PC-3 (cell line): ENCODE measurements around the gene GIGYF2. TPM values are rescaled to one million over a fixed set of nuclear protein-coding genes. Genes with fewer than 3 reads are reported as not detected.
A peak's percentile ranks its signal among the peaks of the same experiment; 100 is the strongest.

ENCODE experiments used
- ATAC-seq: fragments of 200-7000 bp; cut with Tn5 transposase; 2 replicates; pipeline ENCODE4 v1.9.1; 2020; ENCODE audit warnings: mild to moderate bottlenecking, moderate library complexity
- BruUV-seq: library from RNA; stranded (reverse); fragments of 400-500 nt; replicated peaks from 2 replicates; lab custom pipeline; 2021; lab: Mats Ljungman, UMichigan
- CTCF ChIA-PET: fragments of 300-600 bp; sonication (Branson Sonifier 250); formaldehyde crosslinking; loops from one replicate; lab custom pipeline; 2022; ENCODE audit warnings: antibody characterized with exemption; lab: Charles Lee
- POLR2A ChIA-PET: fragments of 300-600 bp; sonication (Branson Sonifier 250); formaldehyde crosslinking; loops from one replicate; lab custom pipeline; 2022; ENCODE audit warnings: antibody characterized with exemption; ENCODE audit not compliant: unreplicated experiment; lab: Charles Lee
- DNase-seq: peaks from one replicate; pipeline ENCODE4 v3.0.0-alpha.2; 2015
- H2AFZ ChIP-seq: fragments of 300-600 bp; sonication (generic); 2 replicates; pipeline ENCODE4 v1.6.0; 2016; ENCODE audit warnings: antibody characterized with exemption, low read length
- H3F3A ChIP-seq: fragments of 300-600 bp; sonication (generic); one replicate; pipeline ENCODE4 v1.6.0; 2017; ENCODE audit warnings: antibody characterized with exemption, low read length, control low read depth, mild to moderate bottlenecking; ENCODE audit not compliant: unreplicated experiment
- H3K27ac ChIP-seq: fragments of 300-600 bp; sonication (generic); 2 replicates; pipeline ENCODE4 v1.5.1; 2016; ENCODE audit warnings: mild to moderate bottlenecking, low read length
- H3K27me3 ChIP-seq: fragments of 300-600 bp; sonication (generic); 2 replicates; pipeline ENCODE4 v1.6.1; 2016; ENCODE audit warnings: low read length, mixed read lengths
- H3K36me3 ChIP-seq: fragments of 300-600 bp; sonication (generic); 2 replicates; pipeline ENCODE4 v1.6.1; 2016; ENCODE audit warnings: low read depth, mixed run types, low read length, mixed read lengths
- H3K4me1 ChIP-seq: fragments of 300-600 bp; sonication (generic); 2 replicates; pipeline ENCODE4 v1.5.1; 2016; ENCODE audit warnings: low read length; ENCODE audit not compliant: insufficient read depth
- H3K4me2 ChIP-seq: fragments of 300-600 bp; sonication (generic); 2 replicates; pipeline ENCODE4 v1.6.0; 2016; ENCODE audit warnings: low read length
- H3K4me3 ChIP-seq: fragments of 300-600 bp; sonication (generic); 2 replicates; pipeline ENCODE4 v1.5.1; 2016; ENCODE audit warnings: mild to moderate bottlenecking, low read length, mixed read lengths
- H3K79me2 ChIP-seq: fragments of 300-600 bp; sonication (generic); 2 replicates; pipeline ENCODE4 v1.6.1; 2017; ENCODE audit warnings: low read length, mixed read lengths
- H3K9ac ChIP-seq: fragments of 300-600 bp; sonication (generic); 2 replicates; pipeline ENCODE4 v1.6.0; 2016; ENCODE audit warnings: mild to moderate bottlenecking, low read length
- H3K9me2 ChIP-seq: fragments of 300-600 bp; sonication (generic); replicated peaks from 2 replicates; pipeline ENCODE4 v1.6.1; 2016; ENCODE audit warnings: mixed run types, low read length, mixed read lengths
- H3K9me3 ChIP-seq: fragments of 300-600 bp; sonication (generic); 2 replicates; pipeline ENCODE4 v1.6.1; 2016; ENCODE audit warnings: low read length, mixed read lengths
- H4K20me1 ChIP-seq: fragments of 300-600 bp; sonication (generic); 2 replicates; pipeline ENCODE4 v1.6.1; 2016; ENCODE audit warnings: low read length, mixed read lengths
- EZH2 ChIP-seq: fragments of 300-600 bp; sonication (generic); IDR thresholded peaks from one replicate; pipeline ENCODE4 v1.6.1; 2017; ENCODE audit warnings: antibody characterized with exemption, mild to moderate bottlenecking, low read length; ENCODE audit not compliant: unreplicated experiment
- EZH2phosphoT487 ChIP-seq: fragments of 300-600 bp; sonication (generic); IDR thresholded peaks from 2 replicates; pipeline ENCODE4 v1.6.1; 2018; ENCODE audit warnings: mild to moderate bottlenecking, antibody characterized with exemption, low read length, borderline replicate concordance
- intact Hi-C: fragments of 100-400 bp; cut with micrococcal nuclease; formaldehyde crosslinking; loops from 2 replicates; pipeline ENCODE4 v1.9.0; 2023
- total RNA-seq: library from RNA; depleted of rRNA; stranded (reverse); fragments of >200 nt; gene quantifications from 2 replicates; pipeline ENCODE4 v1.2.3, GENCODE V29; 2014
- TF ChIP-seq, protein P1 (sequence below): fragments of 300-600 bp; sonication (generic); conservative IDR thresholded peaks from 2 replicates; pipeline ENCODE4 v1.5.1; 2017; ENCODE audit warnings: antibody characterized with exemption, low read depth, mild to moderate bottlenecking, low read length

The GIGYF2 gene
- total RNA-seq, 1 experiment from 2014 or later, result 41.3 TPM

DNA sequence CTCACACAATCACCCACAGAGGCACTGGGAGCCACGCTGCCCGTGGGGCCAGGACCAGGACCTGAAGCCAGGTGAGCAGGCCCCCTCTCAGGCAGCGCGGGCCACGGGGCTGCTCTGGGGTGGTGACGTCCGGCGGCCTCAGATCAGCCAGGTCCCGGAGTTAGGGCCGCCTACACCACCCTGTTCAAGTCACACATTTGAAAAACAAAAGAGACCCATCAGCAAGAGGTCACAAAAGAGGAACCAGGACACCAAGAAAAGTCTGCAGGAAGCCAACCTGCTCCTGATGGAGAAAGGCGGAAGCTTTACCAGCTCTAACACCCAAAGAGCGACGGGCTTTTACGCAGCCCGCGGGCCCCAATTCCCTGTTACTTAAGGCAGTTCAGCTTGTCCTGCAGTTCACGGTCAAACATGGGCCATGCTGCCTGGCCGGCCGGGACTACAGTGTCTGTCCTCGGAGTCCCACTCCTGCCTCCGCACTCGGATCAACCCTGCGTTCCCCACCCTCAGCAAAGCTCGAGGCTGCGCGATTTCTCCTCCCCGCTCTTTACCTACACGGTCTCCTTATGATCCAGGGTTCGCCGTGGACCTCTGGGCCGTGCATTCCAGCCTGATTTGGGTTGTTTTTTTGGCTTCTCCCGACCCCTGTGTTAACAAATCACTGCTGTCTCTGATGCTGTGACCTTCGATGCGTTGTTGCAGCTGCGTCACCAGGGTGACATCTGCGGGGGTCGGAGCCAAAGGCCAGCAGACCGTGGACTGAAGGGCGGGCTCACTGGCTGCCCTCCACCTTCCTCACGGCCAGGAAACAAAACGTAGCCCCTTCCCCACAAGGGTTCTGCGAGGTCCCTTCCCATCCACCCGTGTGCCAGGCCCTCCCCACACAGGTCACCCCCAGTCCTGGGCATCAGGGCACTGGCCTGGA lies 203.9 kb downstream of the GIGYF2 start:
- DNase-seq (no peak), ATAC-seq (no peak)
- H3K4me1 ChIP-seq, result peaks cover 22% of the 10 kb centered on the region
- no peaks in the 10 kb centered on the region for H3K9me3 ChIP-seq
- no peak overlapping the region for H2AFZ ChIP-seq
- H3K27ac ChIP-seq, result peak overlapping the region; percentile 88
- H3K36me3 ChIP-seq, result 0 out of 2 replicates have a peak, but pooled peaks cover 6% of the 10 kb centered on the region
- H3F3A ChIP-seq, result no peaks in the 10 kb centered on the region
- BruUV-seq, result no TSS peak
- intact Hi-C loops, result no loop called here
- ChIA-PET CTCF (no interaction called here), POLR2A (interaction anchor here (0.6 kb wide), 1 partner anchor 55 kb away, joined by 12 read pairs; no protein-coding TSS in a partner anchor)
- peak overlapping the region; percentile 57 for H3K9ac ChIP-seq
- H3K4me2 ChIP-seq, result peak overlapping the region; percentile 72
- H4K20me1 ChIP-seq, result no peaks in the 10 kb centered on the region
- TF ChIP-seq, protein P1, sequence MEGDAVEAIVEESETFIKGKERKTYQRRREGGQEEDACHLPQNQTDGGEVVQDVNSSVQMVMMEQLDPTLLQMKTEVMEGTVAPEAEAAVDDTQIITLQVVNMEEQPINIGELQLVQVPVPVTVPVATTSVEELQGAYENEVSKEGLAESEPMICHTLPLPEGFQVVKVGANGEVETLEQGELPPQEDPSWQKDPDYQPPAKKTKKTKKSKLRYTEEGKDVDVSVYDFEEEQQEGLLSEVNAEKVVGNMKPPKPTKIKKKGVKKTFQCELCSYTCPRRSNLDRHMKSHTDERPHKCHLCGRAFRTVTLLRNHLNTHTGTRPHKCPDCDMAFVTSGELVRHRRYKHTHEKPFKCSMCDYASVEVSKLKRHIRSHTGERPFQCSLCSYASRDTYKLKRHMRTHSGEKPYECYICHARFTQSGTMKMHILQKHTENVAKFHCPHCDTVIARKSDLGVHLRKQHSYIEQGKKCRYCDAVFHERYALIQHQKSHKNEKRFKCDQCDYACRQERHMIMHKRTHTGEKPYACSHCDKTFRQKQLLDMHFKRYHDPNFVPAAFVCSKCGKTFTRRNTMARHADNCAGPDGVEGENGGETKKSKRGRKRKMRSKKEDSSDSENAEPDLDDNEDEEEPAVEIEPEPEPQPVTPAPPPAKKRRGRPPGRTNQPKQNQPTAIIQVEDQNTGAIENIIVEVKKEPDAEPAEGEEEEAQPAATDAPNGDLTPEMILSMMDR, result no peak
- no peak for TF ChIP-seq EZH2
- TF ChIP-seq EZH2phosphoT487, result no peak
- peaks cover 15% of the 10 kb centered on the region for H3K79me2 ChIP-seq
- H3K4me3 ChIP-seq, result peak overlapping the region; percentile 52; the same call in 1 of the 2 replicates
- H3K27me3 ChIP-seq, result no peaks in the 10 kb centered on the region
- H3K9me2 ChIP-seq, result no peaks in the 10 kb centered on the region

DNA sequence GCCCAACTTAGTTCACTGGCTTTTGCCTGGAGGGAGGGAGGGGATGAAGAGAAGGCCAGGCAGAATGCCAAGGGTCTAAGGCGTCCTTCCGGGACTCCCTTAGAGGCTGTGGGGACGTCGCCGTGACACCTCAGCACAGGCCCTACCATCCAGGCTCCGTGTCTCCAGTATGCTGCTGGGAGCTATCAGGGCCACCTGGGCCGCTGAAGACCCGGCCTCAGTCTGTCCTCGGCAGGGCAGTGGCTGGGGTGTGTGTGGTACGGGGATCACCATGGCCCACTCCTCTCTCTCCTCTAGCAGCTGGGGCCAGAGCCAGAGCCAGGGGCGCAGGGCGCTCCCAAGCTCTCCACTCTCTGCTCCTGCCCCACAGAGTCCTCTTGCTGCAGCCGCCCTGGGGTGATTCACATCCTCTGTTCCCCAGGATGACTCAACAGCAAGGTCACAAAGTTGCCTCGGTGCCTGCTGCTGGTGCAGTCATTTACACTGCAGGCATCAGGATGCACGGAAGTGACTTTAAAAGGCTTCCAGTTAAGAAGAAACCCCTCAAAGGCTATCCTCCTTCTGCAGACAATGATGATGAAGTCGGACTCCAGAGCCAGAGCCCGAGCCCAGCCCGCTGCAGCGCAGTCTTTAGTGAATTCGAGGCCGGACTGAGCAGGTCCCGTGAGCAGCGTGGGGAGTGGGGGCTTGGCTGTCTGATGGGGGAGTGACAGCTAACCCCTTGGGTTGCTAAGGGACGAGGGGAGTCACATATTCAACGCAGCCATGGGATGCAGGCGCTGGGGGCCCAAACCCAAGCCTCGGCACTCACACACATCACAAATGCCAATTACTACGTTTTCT lies 204.8 kb downstream of the GIGYF2 start:
- Histone ChIP-seq H2AFZ (0 out of 2 replicates have a peak overlapping the region, but pooled peaks have one; percentile 20), H3K9me3 (no peaks in the 10 kb centered on the region), H3K4me1 (peaks cover 22% of the 10 kb centered on the region), H3K9ac (peak overlapping the region; percentile 57), H4K20me1 (no peaks in the 10 kb centered on the region), H3K27ac (peak overlapping the region; percentile 88), H3K27me3 (no peaks in the 10 kb centered on the region), H3K4me3 (peak overlapping the region; percentile 52), H3F3A (no peaks in the 10 kb centered on the region), H3K9me2 (no peaks in the 10 kb centered on the region), H3K36me3 (0 out of 2 replicates have a peak, but pooled peaks cover 6% of the 10 kb centered on the region), H3K4me2 (peak overlapping the region; percentile 72), H3K79me2 (peaks cover 13% of the 10 kb centered on the region)
- TSS peak; percentile 77 for BruUV-seq
- intact Hi-C loops, result no loop called here
- CTCF ChIA-PET, result no interaction called here
- POLR2A ChIA-PET, result interaction anchor here (0.6 kb wide), 1 partner anchor 54 kb away, joined by 12 read pairs; no protein-coding TSS in a partner anchor
- peak; percentile 98 for ATAC-seq
- TF ChIP-seq EZH2, result no peak
- no peak for TF ChIP-seq EZH2phosphoT487
- TF ChIP-seq, protein P1, result no peak
- peak; percentile 94 for DNase-seq
